ENCODE data around the gene MROH8.
"Not testable (repeated sequence)": the region's sequence is repeated elsewhere in the genome, so short reads cannot be mapped to it uniquely, and the experiment has no call there.

The MROH8 gene

GRCh38 chr20:37095108-37095598, 84.2 kb downstream of the MROH8 start:
- DNase-seq (ENCODE audit: low read depth, low spot score) = no peak

- no peak for DNase-seq (ENCODE audit: low read depth, low spot score)
Observed at GRCh38 chr20:37090407-37090806, 88.9 kb downstream of the MROH8 start.

GRCh38 chr20:37081717-37082289, 97.5 kb downstream of the MROH8 start:
- DNase-seq (ENCODE audit: low read depth, low spot score) = no peak

GRCh38 chr20:37077009-37077408, 102.3 kb downstream of the MROH8 start:
- no peak for DNase-seq (ENCODE audit: low read depth, low spot score)

- DNase-seq (ENCODE audit: low read depth, low spot score) = no peak
Observed at GRCh38 chr20:37075932-37076685, 103.2 kb downstream of the MROH8 start.

- DNase-seq (ENCODE audit: low read depth, low spot score) = no peak
Observed at GRCh38 chr20:37072293-37073196, 106.8 kb downstream of the MROH8 start.

GRCh38 chr20:37071481-37071911, 107.9 kb downstream of the MROH8 start:
- no peak for DNase-seq (ENCODE audit: low read depth, low spot score)

- DNase-seq (ENCODE audit: low read depth, low spot score) = not testable (repeated sequence)
Observed at GRCh38 chr20:37069563-37069962, 109.8 kb downstream of the MROH8 start.

- DNase-seq (ENCODE audit: low read depth, low spot score) = no peak
Observed at GRCh38 chr20:37066168-37066567, 113.2 kb downstream of the MROH8 start.

GRCh38 chr20:37055276-37055675, 124.1 kb downstream of the MROH8 start:
- DNase-seq (ENCODE audit: low read depth, low spot score) = no peak

- no peak for DNase-seq (ENCODE audit: low read depth, low spot score)
Observed at GRCh38 chr20:37053230-37053950, 126.0 kb downstream of the MROH8 start.

Measured in smooth muscle cell of the brain vasculature (primary cell).